GM18498 (cell line): ENCODE data around the gene CLMN.
"Not testable (repeated sequence)": the region's sequence is repeated elsewhere in the genome, so short reads cannot be mapped to it uniquely, and the experiment has no call there.

Experiments
- ATAC-seq: cut with Tn5 transposase; IDR thresholded peaks from one replicate; pipeline ENCODE4 v1.9.1; 2021; ENCODE audit warnings: mild to moderate bottlenecking, moderate library complexity; ENCODE audit not compliant: unreplicated experiment

Gene CLMN

GRCh38 chr14:95289323-95290010, 30.2 kb downstream of the CLMN start:
- ATAC-seq: no peak

- no peak for ATAC-seq
Measured at GRCh38 chr14:95288672-95289322, 30.9 kb downstream of the CLMN start.

GRCh38 chr14:95287176-95287754, 32.4 kb downstream of the CLMN start:
- no peak for ATAC-seq

GRCh38 chr14:95286645-95287044, 33.1 kb downstream of the CLMN start:
- ATAC-seq: no peak

- no peak for ATAC-seq
Measured at GRCh38 chr14:95285566-95285965, 34.1 kb downstream of the CLMN start.

GRCh38 chr14:95283802-95284201, 35.9 kb downstream of the CLMN start:
- ATAC-seq: not testable (repeated sequence)

- not testable (repeated sequence) for ATAC-seq
Measured at GRCh38 chr14:95282986-95283380, 36.7 kb downstream of the CLMN start.

GRCh38 chr14:95282354-95282985, 37.2 kb downstream of the CLMN start:
- ATAC-seq: no peak

GRCh38 chr14:95281560-95282176, 38.0 kb downstream of the CLMN start:
- ATAC-seq: no peak

GRCh38 chr14:95275494-95275893, 44.2 kb downstream of the CLMN start:
- no peak for ATAC-seq

GRCh38 chr14:95274874-95275273, 44.8 kb downstream of the CLMN start:
- no peak for ATAC-seq

- no peak for ATAC-seq
Measured at GRCh38 chr14:95274279-95274678, 45.4 kb downstream of the CLMN start.

GRCh38 chr14:95273001-95273978, 46.4 kb downstream of the CLMN start:
- ATAC-seq: no peak

GRCh38 chr14:95272057-95272456, 47.7 kb downstream of the CLMN start:
- ATAC-seq: no peak

- peak; percentile 30 for ATAC-seq
Measured at GRCh38 chr14:95270203-95270602, 49.5 kb downstream of the CLMN start.

GRCh38 chr14:95269493-95269892, 50.2 kb downstream of the CLMN start:
- ATAC-seq: no peak

GRCh38 chr14:95268350-95268749, 51.4 kb downstream of the CLMN start:
- no peak for ATAC-seq

GRCh38 chr14:95267306-95267705, 52.4 kb downstream of the CLMN start:
- ATAC-seq: no peak

- ATAC-seq: peak; percentile 91
Measured at GRCh38 chr14:95265106-95266094, 54.3 kb downstream of the CLMN start.
